H1 (cell line): ENCODE data around the gene CAD.

Experiments
- ATF2 ChIP-seq: IDR thresholded peaks from 2 replicates; pipeline ENCODE4 v1.6.1; 2012; ENCODE audit warnings: low read length, inconsistent platforms
- CHD2 ChIP-seq: IDR thresholded peaks from 2 replicates; pipeline ENCODE4 v1.6.1; 2012; ENCODE audit warnings: low read length, improper control_type of control experiment
- CTCF ChIP-seq, 3 experiments: IDR thresholded peaks; 1 replicate in 2 of 3; 2 replicates in 1 of 3; pipeline versions ENCODE4 v1.5.1 to v1.6.1; 2011; ENCODE audit warnings: low read length in 3 of 3, mild to moderate bottlenecking in 3 of 3, inconsistent platforms in 2 of 3, low read depth in 1 of 3, moderate library complexity in 1 of 3; ENCODE audit not compliant: insufficient read depth in 1 of 3; ENCODE audit errors: control extremely low read depth in 1 of 3
- NRF1 ChIP-seq: IDR thresholded peaks from 2 replicates; pipeline ENCODE4 v1.6.1; 2011; ENCODE audit warnings: mild to moderate bottlenecking, low read depth, low read length, improper control_type of control experiment
- POLR2A ChIP-seq, 2 experiments: IDR thresholded peaks; 1 replicate in 1 of 2; 2 replicates in 1 of 2; pipeline ENCODE4 v1.6.1; 2011; ENCODE audit warnings: low read depth in 2 of 2, low read length in 2 of 2, mild to moderate bottlenecking in 2 of 2; ENCODE audit errors: control extremely low read depth in 1 of 2
- SIX5 ChIP-seq: IDR thresholded peaks from 2 replicates; pipeline ENCODE4 v1.6.1; 2011; ENCODE audit warnings: mild to moderate bottlenecking, low read depth, low read length
- SP4 ChIP-seq: IDR thresholded peaks from 2 replicates; pipeline ENCODE4 v1.6.1; 2012; ENCODE audit warnings: low read length, inconsistent platforms
- TEAD4 ChIP-seq: IDR thresholded peaks from 2 replicates; pipeline ENCODE4 v1.6.1; 2012; ENCODE audit warnings: low read depth, low read length, inconsistent platforms, mixed read lengths
- USF2 ChIP-seq: IDR thresholded peaks from 2 replicates; pipeline ENCODE4 v1.6.1; 2011; ENCODE audit warnings: low read length, improper control_type of control experiment

GRCh38 chr2:27223416-27223815 lies 6.2 kb downstream of the CAD start:
- no peak for TF ChIP-seq CTCF (IDR thresholded peaks at IDR 0.05; ENCODE audit: control extremely low read depth in 1 of 3, insufficient read depth in 1 of 3, low read depth in 1 of 3, low read length in 3 of 3)
- no peak for TF ChIP-seq SP4
- TF ChIP-seq NRF1: no peak
- TF ChIP-seq POLR2A (IDR thresholded peaks at IDR 0.05; ENCODE audit: control extremely low read depth in 1 of 2, low read depth in 2 of 2, low read length in 2 of 2): no peak
- TF ChIP-seq USF2: no peak
- TF ChIP-seq CHD2: no peak
- TF ChIP-seq TEAD4: no peak
- TF ChIP-seq SIX5: no peak
- TF ChIP-seq ATF2: no peak
